22Rv1 (cell line): ENCODE measurements around the gene DOCK9.

Experiments used
- H3K27ac ChIP-seq: fragments of 450-650 bp; 2 replicates; pipeline ENCODE4 v1.5.1; 2017
- CTCF ChIP-seq: fragments of 450-650 bp; IDR thresholded peaks from 2 replicates; pipeline ENCODE4 v1.5.1; 2017; ENCODE audit warnings: mild to moderate bottlenecking
- ZFX ChIP-seq: fragments of 450-650 bp; IDR thresholded peaks from 2 replicates; pipeline ENCODE4 v1.6.1; 2017; ENCODE audit warnings: antibody characterized with exemption, borderline replicate concordance

The DOCK9 gene

GRCh38 chr13:98886587-98887230 lies 91.2 kb downstream of the DOCK9 start:
- H3K27ac ChIP-seq, result no peak overlapping the region
- TF ChIP-seq CTCF (no peak), ZFX (no peak)

GRCh38 chr13:98885600-98885999 lies 92.3 kb downstream of the DOCK9 start:
- no peak for TF ChIP-seq ZFX
- no peak for TF ChIP-seq CTCF
- no peak overlapping the region for H3K27ac ChIP-seq

DNA sequence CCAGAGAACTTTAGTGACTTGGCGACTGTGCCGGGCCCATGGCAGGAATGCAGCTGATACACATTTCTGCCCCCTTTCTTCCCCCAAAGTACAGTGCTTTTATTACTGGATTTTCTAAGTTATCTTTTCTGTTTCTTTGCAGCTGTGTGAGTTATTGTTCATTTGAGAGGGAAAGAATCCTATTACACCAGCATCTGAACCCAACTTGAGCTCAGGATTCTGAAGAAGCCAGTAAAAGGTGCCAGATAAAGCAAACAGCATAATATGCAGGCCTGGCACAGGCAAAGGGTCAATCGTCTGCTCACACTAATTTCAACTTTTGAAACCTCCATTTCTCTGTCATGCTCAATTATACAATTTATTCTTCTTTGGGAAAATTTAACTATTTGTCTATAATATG lies 93.9 kb downstream of the DOCK9 start:
- H3K27ac ChIP-seq, result no peak overlapping the region
- TF ChIP-seq CTCF, result no peak
- no peak for TF ChIP-seq ZFX

DNA sequence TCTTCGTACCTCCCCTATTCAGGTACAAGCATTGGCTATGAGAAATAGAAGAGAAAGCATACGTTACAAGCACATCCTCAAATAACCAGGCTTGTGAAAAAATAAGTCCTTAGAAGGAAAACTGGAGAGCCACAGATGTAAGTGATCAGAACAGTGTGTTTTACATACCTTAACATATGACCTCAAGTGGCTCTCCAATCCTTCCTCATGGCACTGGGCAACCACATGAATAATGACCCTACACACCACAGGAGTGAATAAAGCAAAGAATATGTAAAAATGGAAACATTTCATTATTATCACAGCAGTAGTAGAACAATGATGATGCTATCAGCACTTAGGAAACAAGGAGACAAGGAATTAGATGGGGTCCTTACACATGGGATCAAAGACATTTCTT lies 96.5 kb downstream of the DOCK9 start:
- TF ChIP-seq CTCF (no peak), ZFX (no peak)
- no peak overlapping the region for H3K27ac ChIP-seq

DNA sequence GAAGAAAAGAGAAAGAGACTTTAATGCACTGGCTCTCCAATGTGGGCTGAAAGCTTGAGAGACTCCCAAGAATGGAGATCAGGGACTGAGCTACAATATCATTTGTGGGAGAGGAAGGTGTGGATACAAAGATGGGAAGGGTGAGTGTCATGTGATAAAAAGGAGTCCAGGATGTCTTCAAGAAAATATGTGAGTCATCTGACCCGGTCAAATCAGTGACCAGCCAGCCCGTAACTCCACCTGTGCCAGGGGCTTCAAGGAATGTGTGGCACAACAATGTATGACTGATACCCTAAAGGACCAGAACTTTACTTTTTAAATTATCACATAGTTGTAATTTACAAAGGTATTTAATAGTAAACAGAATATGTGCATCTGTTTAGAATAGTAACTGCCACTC lies 97.2 kb downstream of the DOCK9 start:
- H3K27ac ChIP-seq, result no peak overlapping the region
- TF ChIP-seq CTCF (no peak), ZFX (no peak)

DNA sequence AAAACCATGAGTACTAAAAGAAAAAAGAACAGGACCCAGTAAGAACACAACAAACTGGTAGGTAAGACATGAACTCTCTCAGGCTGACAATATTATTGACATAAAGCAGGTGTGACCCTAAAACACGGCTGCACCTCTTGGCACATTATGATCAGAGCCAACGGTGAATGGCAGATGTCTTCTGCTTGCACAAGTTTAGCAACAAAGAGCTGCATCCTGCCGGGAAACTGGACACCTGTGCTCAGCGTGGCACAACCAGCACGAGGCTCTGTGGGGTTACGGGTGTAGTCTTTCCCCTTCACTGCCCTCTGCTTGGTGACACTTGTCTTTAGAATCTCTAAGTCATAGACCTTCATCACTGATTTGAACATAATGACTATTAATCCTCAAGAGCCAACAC lies 97.9 kb downstream of the DOCK9 start:
- TF ChIP-seq ZFX, result no peak
- no peak for TF ChIP-seq CTCF
- no peak overlapping the region for H3K27ac ChIP-seq

DNA sequence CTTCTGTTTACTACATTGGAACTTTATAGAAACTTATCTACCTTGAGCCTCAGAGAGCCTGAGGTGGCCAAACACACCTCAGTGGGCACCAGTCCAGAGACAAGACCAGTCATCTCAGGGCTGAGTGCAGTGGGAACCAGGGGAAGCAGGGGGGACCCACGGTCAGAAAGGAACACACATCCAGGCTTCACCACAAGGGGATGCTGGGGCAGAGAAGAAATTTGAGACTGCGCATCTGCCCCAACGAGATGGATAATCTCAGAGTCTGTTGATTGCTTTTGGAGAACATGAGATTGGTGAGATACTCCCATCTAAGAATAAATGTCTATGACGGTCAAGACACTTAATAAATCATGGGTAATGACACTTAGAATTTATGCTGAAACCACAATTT lies 98.7 kb downstream of the DOCK9 start:
- TF ChIP-seq CTCF (no peak), ZFX (no peak)
- H3K27ac ChIP-seq, result no peak overlapping the region
